ENCODE measurements around the gene CDH22. TPM values are rescaled to one million over a fixed set of nuclear protein-coding genes. Genes with fewer than 3 reads are reported as not detected.

Gene CDH22
- total and polyA plus RNA-seq, 2 donors (not counting 1 experiment from before 2014, with no cell fraction given), result not detected

DNA sequence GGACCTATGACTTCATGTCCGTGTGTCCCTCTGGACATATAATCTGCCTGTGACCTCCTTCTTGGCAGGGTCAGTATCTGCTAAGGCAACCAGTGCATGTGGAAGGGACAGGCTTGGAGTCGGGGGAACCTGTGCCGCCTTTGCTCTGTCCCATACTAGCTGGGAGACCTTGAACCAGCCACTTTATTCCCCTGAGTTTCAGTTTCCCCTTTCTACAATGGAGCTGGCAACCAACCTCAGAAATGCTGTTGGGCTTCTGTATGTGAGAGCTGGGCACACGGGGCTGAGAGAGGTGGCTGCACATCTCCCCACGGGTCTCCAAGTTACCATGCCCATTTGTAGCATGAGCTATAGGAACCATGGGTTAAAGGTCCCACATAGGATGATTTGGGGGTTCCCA, 136.4 kb downstream of the CDH22 start:
- H2AFZ ChIP-seq (ENCODE audit: low read length), result no peak overlapping the region
- H3K27ac ChIP-seq (ENCODE audit: insufficient read depth, low read length), result no peak overlapping the region
- H3K27me3 ChIP-seq (ENCODE audit: control insufficient read depth, insufficient read depth, low read length), result peaks cover 32% of the 10 kb centered on the region
- no peaks in the 10 kb centered on the region for H4K20me1 ChIP-seq (ENCODE audit: control insufficient read depth, extremely low read depth, insufficient read depth, low read length)
- TF ChIP-seq CTCF (conservative IDR thresholded peaks at IDR 0.05 in 1 of 2, IDR thresholded peaks at IDR 0.05 in 1 of 2; ENCODE audit: low read depth in 1 of 2, low read length in 2 of 2), result no peak
- TF ChIP-seq EZH2 (IDR thresholded peaks at IDR 0.05; ENCODE audit: low read length, missing control alignments), result no peak
- no peak overlapping the region for H3K4me3 ChIP-seq (replicated peaks in 1 of 4; ENCODE audit: control extremely low read depth in 1 of 4, insufficient read depth in 1 of 4, low read depth in 3 of 4, low read length in 4 of 4)
- H3K79me2 ChIP-seq (ENCODE audit: control insufficient read depth, insufficient read depth, low read length), result no peaks in the 10 kb centered on the region
- no peaks in the 10 kb centered on the region for H3K9me3 ChIP-seq (ENCODE audit: control insufficient read depth, insufficient read depth, low read depth, low read length)
- no peak for DNase-seq (ENCODE audit: low read depth in 2 of 2)
- H3K4me2 ChIP-seq (ENCODE audit: extremely low read depth, insufficient read depth, low read length), result no peak overlapping the region
- no peaks in the 10 kb centered on the region for H3K36me3 ChIP-seq (ENCODE audit: control insufficient read depth, insufficient read depth, low read length)
- H3K9ac ChIP-seq (ENCODE audit: insufficient read depth, low read length), result no peak overlapping the region
- no peaks in the 10 kb centered on the region for H3K4me1 ChIP-seq (ENCODE audit: control insufficient read depth, extremely low read depth, insufficient read depth, low read length)

- Histone ChIP-seq H3K4me1 (ENCODE audit: control insufficient read depth, extremely low read depth, insufficient read depth, low read length) (no peaks in the 10 kb centered on the region), H3K9ac (ENCODE audit: insufficient read depth, low read length) (no peak overlapping the region), H3K9me3 (ENCODE audit: control insufficient read depth, insufficient read depth, low read depth, low read length) (no peaks in the 10 kb centered on the region), H2AFZ (ENCODE audit: low read length) (no peak overlapping the region), H4K20me1 (ENCODE audit: control insufficient read depth, extremely low read depth, insufficient read depth, low read length) (no peaks in the 10 kb centered on the region), H3K27ac (ENCODE audit: insufficient read depth, low read length) (no peak overlapping the region), H3K27me3 (ENCODE audit: control insufficient read depth, insufficient read depth, low read length) (peaks cover 32% of the 10 kb centered on the region), H3K4me2 (ENCODE audit: extremely low read depth, insufficient read depth, low read length) (no peak overlapping the region), H3K79me2 (ENCODE audit: control insufficient read depth, insufficient read depth, low read length) (no peaks in the 10 kb centered on the region), H3K36me3 (ENCODE audit: control insufficient read depth, insufficient read depth, low read length) (no peaks in the 10 kb centered on the region), H3K4me3 (replicated peaks in 1 of 4; ENCODE audit: control extremely low read depth in 1 of 4, insufficient read depth in 1 of 4, low read depth in 3 of 4, low read length in 4 of 4) (no peak overlapping the region)
- no peak for DNase-seq (ENCODE audit: low read depth in 2 of 2)
- TF ChIP-seq CTCF (conservative IDR thresholded peaks at IDR 0.05 in 1 of 2, IDR thresholded peaks at IDR 0.05 in 1 of 2; ENCODE audit: low read depth in 1 of 2, low read length in 2 of 2), result no peak
- no peak for TF ChIP-seq EZH2 (IDR thresholded peaks at IDR 0.05; ENCODE audit: low read length, missing control alignments)
These were observed 136.8 kb downstream of the CDH22 start for GRCh38 chr20:46171476-46171875.

- H3K9me3 ChIP-seq (ENCODE audit: control insufficient read depth, insufficient read depth, low read depth, low read length), result no peaks in the 10 kb centered on the region
- no peaks in the 10 kb centered on the region for H3K4me1 ChIP-seq (ENCODE audit: control insufficient read depth, extremely low read depth, insufficient read depth, low read length)
- no peak overlapping the region for H2AFZ ChIP-seq (ENCODE audit: low read length)
- no peak overlapping the region for H3K4me3 ChIP-seq (replicated peaks in 1 of 4; ENCODE audit: control extremely low read depth in 1 of 4, insufficient read depth in 1 of 4, low read depth in 3 of 4, low read length in 4 of 4)
- TF ChIP-seq EZH2 (IDR thresholded peaks at IDR 0.05; ENCODE audit: low read length, missing control alignments) (no peak), CTCF (conservative IDR thresholded peaks at IDR 0.05 in 1 of 2, IDR thresholded peaks at IDR 0.05 in 1 of 2; ENCODE audit: low read depth in 1 of 2, low read length in 2 of 2) (no peak)
- H3K4me2 ChIP-seq (ENCODE audit: extremely low read depth, insufficient read depth, low read length), result no peak overlapping the region
- H3K9ac ChIP-seq (ENCODE audit: insufficient read depth, low read length), result no peak overlapping the region
- H3K36me3 ChIP-seq (ENCODE audit: control insufficient read depth, insufficient read depth, low read length), result no peaks in the 10 kb centered on the region
- no peak overlapping the region for H3K27ac ChIP-seq (ENCODE audit: insufficient read depth, low read length)
- H3K79me2 ChIP-seq (ENCODE audit: control insufficient read depth, insufficient read depth, low read length), result no peaks in the 10 kb centered on the region
- peaks cover 21% of the 10 kb centered on the region for H3K27me3 ChIP-seq (ENCODE audit: control insufficient read depth, insufficient read depth, low read length)
- H4K20me1 ChIP-seq (ENCODE audit: control insufficient read depth, extremely low read depth, insufficient read depth, low read length), result no peaks in the 10 kb centered on the region
- DNase-seq (ENCODE audit: low read depth in 2 of 2), result no peak
These were observed 138.8 kb downstream of the CDH22 start for GRCh38 chr20:46169245-46170171.
